Measurements from ENCODE around the gene NR2C2. TPM values are rescaled to one million over a fixed set of nuclear protein-coding genes. Genes with fewer than 3 reads are reported as not detected.

Gene NR2C2
- total RNA-seq, 2 donors from 2014 or later = 43.5 to 79.1 TPM

DNA sequence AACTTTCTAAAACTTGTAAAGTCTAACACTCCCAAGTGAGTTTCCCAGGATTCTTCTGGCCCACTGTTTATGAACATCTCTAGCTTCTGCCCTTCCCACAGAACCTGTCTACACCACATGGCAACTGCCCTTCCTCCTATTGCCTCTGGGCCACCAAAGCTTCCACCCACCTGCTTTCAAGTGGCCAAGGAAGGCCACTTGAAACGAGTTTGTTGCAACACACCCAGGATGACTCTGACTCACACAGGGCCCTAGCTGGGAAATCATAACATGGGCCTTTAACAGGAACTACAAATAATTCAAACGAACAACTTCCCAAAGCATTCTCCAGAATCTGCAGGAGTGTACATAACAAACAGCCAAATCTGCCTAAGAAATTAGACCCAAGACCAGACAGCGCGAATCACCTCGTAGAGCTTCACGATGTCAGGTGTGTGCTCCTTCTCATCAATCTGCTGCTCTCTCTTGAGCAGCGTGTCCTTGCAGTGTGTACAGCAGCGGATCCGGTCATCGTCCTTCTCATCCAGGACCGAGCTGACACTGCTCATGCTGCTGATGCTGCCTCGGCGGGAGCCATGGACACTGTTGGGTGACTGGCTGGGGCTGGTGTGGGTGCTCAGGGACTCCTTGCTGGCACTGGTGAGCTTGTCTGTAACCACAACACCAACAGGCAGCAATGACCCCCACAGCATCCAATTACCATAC is 134.7 kb downstream of the NR2C2 start:
- H3K27me3 ChIP-seq (replicated peaks; ENCODE audit: insufficient read depth) = no peaks in the 10 kb centered on the region
- DNase-seq (ENCODE audit: low spot score) = no peak
- no peaks in the 10 kb centered on the region for H3K4me1 ChIP-seq (ENCODE audit: control insufficient read depth in 1 of 2, low read depth in 2 of 2)
- H3K36me3 ChIP-seq = peaks cover 74% of the 10 kb centered on the region
- no peak for ATAC-seq (ENCODE audit: insufficient number of reproducible peaks, low FRiP score, low read depth)
- no peak overlapping the region for H3K27ac ChIP-seq
- TF ChIP-seq, protein P1, sequence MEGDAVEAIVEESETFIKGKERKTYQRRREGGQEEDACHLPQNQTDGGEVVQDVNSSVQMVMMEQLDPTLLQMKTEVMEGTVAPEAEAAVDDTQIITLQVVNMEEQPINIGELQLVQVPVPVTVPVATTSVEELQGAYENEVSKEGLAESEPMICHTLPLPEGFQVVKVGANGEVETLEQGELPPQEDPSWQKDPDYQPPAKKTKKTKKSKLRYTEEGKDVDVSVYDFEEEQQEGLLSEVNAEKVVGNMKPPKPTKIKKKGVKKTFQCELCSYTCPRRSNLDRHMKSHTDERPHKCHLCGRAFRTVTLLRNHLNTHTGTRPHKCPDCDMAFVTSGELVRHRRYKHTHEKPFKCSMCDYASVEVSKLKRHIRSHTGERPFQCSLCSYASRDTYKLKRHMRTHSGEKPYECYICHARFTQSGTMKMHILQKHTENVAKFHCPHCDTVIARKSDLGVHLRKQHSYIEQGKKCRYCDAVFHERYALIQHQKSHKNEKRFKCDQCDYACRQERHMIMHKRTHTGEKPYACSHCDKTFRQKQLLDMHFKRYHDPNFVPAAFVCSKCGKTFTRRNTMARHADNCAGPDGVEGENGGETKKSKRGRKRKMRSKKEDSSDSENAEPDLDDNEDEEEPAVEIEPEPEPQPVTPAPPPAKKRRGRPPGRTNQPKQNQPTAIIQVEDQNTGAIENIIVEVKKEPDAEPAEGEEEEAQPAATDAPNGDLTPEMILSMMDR (IDR thresholded peaks at IDR 0.05) = no peak
- no peaks in the 10 kb centered on the region for H3K9me3 ChIP-seq
- no peak overlapping the region for H3K4me3 ChIP-seq

DNA sequence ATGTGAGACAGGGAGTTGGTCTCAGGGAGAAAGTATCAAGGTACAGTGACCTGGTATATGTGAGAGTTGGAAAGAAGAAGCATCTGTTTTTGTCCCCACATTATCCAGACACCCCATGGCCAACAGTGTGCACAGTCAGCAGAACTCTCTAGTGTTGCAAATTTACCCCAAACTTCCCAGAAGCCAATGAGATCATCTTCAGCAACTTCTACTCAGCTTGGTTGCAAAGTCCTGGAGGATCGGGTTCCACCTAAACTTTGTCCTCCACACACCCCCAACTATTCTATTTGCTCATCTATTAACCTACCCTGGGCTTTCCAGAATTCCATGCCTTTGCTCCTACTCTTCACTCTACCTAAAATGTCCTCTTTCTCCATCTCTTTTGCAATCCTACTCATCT is 135.9 kb downstream of the NR2C2 start:
- DNase-seq (ENCODE audit: low spot score) (no peak), ATAC-seq (ENCODE audit: insufficient number of reproducible peaks, low FRiP score, low read depth) (no peak)
- Histone ChIP-seq H3K36me3 (peaks cover 62% of the 10 kb centered on the region), H3K27me3 (replicated peaks; ENCODE audit: insufficient read depth) (no peaks in the 10 kb centered on the region), H3K9me3 (no peaks in the 10 kb centered on the region), H3K4me1 (ENCODE audit: control insufficient read depth in 1 of 2, low read depth in 2 of 2) (no peaks in the 10 kb centered on the region), H3K4me3 (no peak overlapping the region), H3K27ac (no peak overlapping the region)
- TF ChIP-seq, protein P1 (IDR thresholded peaks at IDR 0.05) = no peak

DNA sequence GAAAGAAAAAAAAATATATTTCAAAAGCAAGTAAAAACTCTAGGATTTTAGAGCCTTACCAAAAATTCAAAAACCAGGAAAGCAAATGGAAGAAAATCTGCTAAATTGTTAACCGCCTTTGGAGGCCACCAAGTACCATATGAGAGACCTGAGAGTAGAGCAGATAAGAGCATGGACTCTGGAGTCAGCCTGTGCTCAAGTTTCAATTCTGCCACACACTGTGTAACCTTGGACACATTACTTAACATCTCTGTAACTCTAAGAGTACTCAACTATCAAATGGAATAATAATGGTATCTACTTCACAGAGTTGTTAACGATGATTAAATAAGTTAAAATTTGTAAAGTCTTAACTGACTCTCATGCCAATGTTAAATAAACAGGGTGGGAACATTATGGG is 138.9 kb downstream of the NR2C2 start:
- no peaks in the 10 kb centered on the region for H3K4me1 ChIP-seq (ENCODE audit: control insufficient read depth in 1 of 2, low read depth in 2 of 2)
- ATAC-seq (ENCODE audit: insufficient number of reproducible peaks, low FRiP score, low read depth) (no peak), DNase-seq (ENCODE audit: low spot score) (no peak)
- TF ChIP-seq, protein P1 (IDR thresholded peaks at IDR 0.05) = no peak
- no peaks in the 10 kb centered on the region for H3K9me3 ChIP-seq
- peaks cover 54% of the 10 kb centered on the region for H3K36me3 ChIP-seq
- H3K4me3 ChIP-seq = no peak overlapping the region
- no peak overlapping the region for H3K27ac ChIP-seq
- H3K27me3 ChIP-seq (replicated peaks; ENCODE audit: insufficient read depth) = no peaks in the 10 kb centered on the region

GRCh38 chr3:15086699-15087098 is 139.3 kb downstream of the NR2C2 start:
- H3K27me3 ChIP-seq (replicated peaks; ENCODE audit: insufficient read depth) = no peaks in the 10 kb centered on the region
- no peaks in the 10 kb centered on the region for H3K9me3 ChIP-seq
- H3K36me3 ChIP-seq = peaks cover 50% of the 10 kb centered on the region
- H3K4me3 ChIP-seq = no peak overlapping the region
- DNase-seq (ENCODE audit: low spot score) = no peak
- H3K4me1 ChIP-seq (ENCODE audit: control insufficient read depth in 1 of 2, low read depth in 2 of 2) = no peaks in the 10 kb centered on the region
- no peak for ATAC-seq (ENCODE audit: insufficient number of reproducible peaks, low FRiP score, low read depth)
- TF ChIP-seq, protein P1 (IDR thresholded peaks at IDR 0.05) = no peak
- H3K27ac ChIP-seq = no peak overlapping the region

DNA sequence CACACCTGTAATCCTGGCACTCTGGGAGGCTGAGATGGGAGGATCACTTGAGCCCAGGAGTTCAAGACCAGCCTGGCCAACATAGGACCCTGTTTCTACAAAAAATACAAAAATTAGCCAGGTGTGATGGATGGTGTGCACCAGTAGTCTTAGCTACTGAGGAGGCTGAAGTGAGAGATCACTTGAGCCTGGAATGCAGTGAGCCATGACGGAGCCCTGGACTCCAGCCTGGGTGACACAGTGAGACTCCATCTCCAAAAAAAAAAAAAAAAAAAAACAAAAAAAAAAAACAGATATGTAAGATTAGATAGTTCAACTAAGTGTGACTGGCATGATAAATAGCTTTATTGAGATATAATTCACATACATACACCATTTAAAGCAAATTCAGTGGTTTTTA is 141.8 kb downstream of the NR2C2 start:
- Histone ChIP-seq H3K36me3 (peaks cover 27% of the 10 kb centered on the region), H3K4me1 (ENCODE audit: control insufficient read depth in 1 of 2, low read depth in 2 of 2) (peaks cover 8 to 11% of the 10 kb centered on the region in 2 donors), H3K9me3 (no peaks in the 10 kb centered on the region), H3K27me3 (replicated peaks; ENCODE audit: insufficient read depth) (no peaks in the 10 kb centered on the region), H3K27ac (no peak overlapping the region), H3K4me3 (no peak overlapping the region)
- DNase-seq (ENCODE audit: low spot score) (no peak), ATAC-seq (ENCODE audit: insufficient number of reproducible peaks, low FRiP score, low read depth) (no peak)
- TF ChIP-seq, protein P1 (IDR thresholded peaks at IDR 0.05) = no peak
